D721Med (cell line): Measurements from ENCODE around the gene NLGN1.

Experiments used
- DNase-seq: peaks from one replicate; pipeline ENCODE4 v3.0.0; 2011; ENCODE audit warnings: low spot score; ENCODE audit not compliant: insufficient read length
- FAIRE-seq: peaks from 2 replicates; lab custom pipeline; 2011; peaks lifted over from hg19 to GRCh38; lab: Jason Lieb, UNC
- CTCF ChIP-seq: IDR thresholded peaks from 2 replicates; pipeline ENCODE4 v1.5.1; 2012; ENCODE audit warnings: mild to moderate bottlenecking, control low read depth; ENCODE audit not compliant: insufficient read depth; ENCODE audit errors: missing control alignments

Gene NLGN1

GRCh38 chr3:173650596-173650995 lies 253.1 kb downstream of the NLGN1 start:
- no peak for TF ChIP-seq CTCF
- no peak for FAIRE-seq

GRCh38 chr3:173652093-173652492 lies 254.5 kb downstream of the NLGN1 start:
- no peak for TF ChIP-seq CTCF
- no peak for DNase-seq
- no peak for FAIRE-seq

More at GRCh38 chr3:173650596-173650995, 253.1 kb downstream of the NLGN1 start:
- no peak for DNase-seq

GRCh38 chr3:173653781-173654180 lies 256.2 kb downstream of the NLGN1 start:
- no peak for TF ChIP-seq CTCF
- FAIRE-seq (no peak), DNase-seq (no peak)

DNA sequence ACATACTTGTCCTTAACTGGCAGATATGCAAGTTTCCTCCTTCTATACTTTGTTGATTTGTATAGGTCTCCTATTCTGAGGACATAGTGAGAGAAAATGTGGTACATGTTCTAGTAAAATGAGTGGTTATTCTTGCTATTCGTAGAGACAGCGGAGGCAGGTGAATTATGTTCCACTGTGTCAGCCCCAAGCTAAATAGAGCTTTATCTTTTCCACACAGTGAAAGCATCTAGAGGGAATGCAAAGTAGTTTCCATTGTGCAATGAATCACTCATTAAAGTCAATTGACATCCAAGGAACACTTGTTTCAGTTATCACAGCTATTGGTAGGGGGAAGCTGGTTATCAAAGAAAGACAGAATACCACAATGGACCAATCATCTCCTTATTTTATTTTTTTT lies 262.4 kb downstream of the NLGN1 start:
- FAIRE-seq: no peak
- no peak for TF ChIP-seq CTCF
- no peak for DNase-seq

GRCh38 chr3:173660645-173661299 lies 263.2 kb downstream of the NLGN1 start:
- no peak for DNase-seq
- FAIRE-seq: no peak
- no peak for TF ChIP-seq CTCF

- DNase-seq: no peak
- no peak for TF ChIP-seq CTCF
- FAIRE-seq: no peak
Observed at GRCh38 chr3:173663696-173664111, 266.2 kb downstream of the NLGN1 start.

DNA sequence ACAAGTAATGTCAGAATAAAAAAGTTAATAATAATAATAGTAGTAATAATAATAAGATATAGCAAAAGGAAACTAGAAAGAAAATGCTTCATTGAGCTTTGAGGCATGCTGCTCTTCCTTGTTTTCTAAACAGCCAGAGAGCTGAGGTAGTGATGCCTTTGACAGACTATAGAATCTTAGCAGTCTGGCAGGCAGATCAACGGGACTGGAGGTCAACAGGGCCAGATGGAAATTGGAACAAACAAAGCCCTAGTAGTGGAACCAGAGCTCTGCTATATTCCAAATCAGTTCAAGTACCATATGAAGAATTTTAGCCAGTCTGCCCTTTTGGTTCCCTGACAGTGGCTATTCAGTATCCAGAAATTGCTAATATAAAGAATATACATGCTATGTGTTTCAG lies 278.6 kb downstream of the NLGN1 start:
- FAIRE-seq (no peak), DNase-seq (no peak)
- no peak for TF ChIP-seq CTCF
